ENCODE measurements around the gene GATA6. TPM values are rescaled to one million over a fixed set of nuclear protein-coding genes. Genes with fewer than 3 reads are reported as not detected.

GATA6 gene
- total RNA-seq, 2 donors from 2014 or later = 41.8 to 114 TPM

DNA sequence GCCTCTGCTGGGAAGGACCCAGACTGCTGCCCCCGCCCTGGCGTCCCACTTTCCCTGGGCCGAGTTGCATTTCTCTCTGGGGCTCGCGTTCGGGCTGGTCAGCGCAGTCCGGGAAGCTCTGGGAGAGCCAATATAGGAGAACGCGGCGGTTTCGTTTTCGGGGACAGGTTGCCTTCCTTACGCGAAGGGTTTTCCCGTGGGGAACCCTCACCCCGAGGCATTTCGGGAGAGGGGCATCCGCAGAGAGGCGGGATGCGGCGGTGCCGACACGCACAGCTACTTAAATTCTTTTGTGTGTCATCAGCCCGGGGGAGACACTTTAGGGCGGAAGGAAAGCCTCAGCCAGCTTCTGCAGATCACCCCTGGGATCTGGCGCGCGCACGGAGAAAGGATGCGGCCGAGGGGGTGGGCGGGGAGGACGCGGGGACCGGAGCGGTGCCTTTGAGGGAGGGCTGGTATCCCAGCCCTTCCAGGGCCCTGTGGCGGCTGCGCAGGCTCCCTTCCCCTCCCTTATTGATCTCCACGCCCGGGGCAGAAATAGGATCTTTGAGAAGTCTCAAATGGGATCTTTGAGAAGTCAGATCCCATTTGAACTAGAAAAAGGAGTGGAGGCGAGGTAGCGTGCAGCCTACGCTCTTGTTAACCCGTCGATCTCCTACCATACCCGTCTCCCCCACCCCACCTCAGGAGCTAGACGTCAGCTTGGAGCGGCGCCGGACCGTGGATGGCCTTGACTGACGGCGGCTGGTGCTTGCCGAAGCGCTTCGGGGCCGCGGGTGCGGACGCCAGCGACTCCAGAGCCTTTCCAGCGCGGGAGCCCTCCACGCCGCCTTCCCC lies 1.2 kb downstream of the GATA6 start:
- TF ChIP-seq, protein P1, sequence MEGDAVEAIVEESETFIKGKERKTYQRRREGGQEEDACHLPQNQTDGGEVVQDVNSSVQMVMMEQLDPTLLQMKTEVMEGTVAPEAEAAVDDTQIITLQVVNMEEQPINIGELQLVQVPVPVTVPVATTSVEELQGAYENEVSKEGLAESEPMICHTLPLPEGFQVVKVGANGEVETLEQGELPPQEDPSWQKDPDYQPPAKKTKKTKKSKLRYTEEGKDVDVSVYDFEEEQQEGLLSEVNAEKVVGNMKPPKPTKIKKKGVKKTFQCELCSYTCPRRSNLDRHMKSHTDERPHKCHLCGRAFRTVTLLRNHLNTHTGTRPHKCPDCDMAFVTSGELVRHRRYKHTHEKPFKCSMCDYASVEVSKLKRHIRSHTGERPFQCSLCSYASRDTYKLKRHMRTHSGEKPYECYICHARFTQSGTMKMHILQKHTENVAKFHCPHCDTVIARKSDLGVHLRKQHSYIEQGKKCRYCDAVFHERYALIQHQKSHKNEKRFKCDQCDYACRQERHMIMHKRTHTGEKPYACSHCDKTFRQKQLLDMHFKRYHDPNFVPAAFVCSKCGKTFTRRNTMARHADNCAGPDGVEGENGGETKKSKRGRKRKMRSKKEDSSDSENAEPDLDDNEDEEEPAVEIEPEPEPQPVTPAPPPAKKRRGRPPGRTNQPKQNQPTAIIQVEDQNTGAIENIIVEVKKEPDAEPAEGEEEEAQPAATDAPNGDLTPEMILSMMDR (IDR thresholded peaks at IDR 0.05) = no peak
- TF ChIP-seq POLR2A (IDR thresholded peaks at IDR 0.05) = peak in 1 of 3 donors; percentile 18
- intact Hi-C loops (cut with DNase I) = loop anchor here (10.0 kb wide), 2 partner anchors 176 to 394 kb away; no protein-coding TSS in a partner anchor
- H3K4me1 ChIP-seq = peaks cover 7% of the 10 kb centered on the region
- WGBS, 2 donors = 0% methylated on average over 9 to 64 of the region's 66 CpGs
- H3K36me3 ChIP-seq (replicated peaks in 1 of 2; ENCODE audit: insufficient read depth in 1 of 2, low read depth in 2 of 2) = no peaks in the 10 kb centered on the region
- no peaks in the 10 kb centered on the region for H3K27me3 ChIP-seq
- H3K9me3 ChIP-seq = no peaks in the 10 kb centered on the region
- DNase-seq (peak; percentile 67 to 79 (median 72)), ATAC-seq (no peak)
- H3K4me3 ChIP-seq = peak overlapping the region; percentile 89 to 97
- peak overlapping the region; percentile 95 to 100 (median 98) for H3K27ac ChIP-seq

DNA sequence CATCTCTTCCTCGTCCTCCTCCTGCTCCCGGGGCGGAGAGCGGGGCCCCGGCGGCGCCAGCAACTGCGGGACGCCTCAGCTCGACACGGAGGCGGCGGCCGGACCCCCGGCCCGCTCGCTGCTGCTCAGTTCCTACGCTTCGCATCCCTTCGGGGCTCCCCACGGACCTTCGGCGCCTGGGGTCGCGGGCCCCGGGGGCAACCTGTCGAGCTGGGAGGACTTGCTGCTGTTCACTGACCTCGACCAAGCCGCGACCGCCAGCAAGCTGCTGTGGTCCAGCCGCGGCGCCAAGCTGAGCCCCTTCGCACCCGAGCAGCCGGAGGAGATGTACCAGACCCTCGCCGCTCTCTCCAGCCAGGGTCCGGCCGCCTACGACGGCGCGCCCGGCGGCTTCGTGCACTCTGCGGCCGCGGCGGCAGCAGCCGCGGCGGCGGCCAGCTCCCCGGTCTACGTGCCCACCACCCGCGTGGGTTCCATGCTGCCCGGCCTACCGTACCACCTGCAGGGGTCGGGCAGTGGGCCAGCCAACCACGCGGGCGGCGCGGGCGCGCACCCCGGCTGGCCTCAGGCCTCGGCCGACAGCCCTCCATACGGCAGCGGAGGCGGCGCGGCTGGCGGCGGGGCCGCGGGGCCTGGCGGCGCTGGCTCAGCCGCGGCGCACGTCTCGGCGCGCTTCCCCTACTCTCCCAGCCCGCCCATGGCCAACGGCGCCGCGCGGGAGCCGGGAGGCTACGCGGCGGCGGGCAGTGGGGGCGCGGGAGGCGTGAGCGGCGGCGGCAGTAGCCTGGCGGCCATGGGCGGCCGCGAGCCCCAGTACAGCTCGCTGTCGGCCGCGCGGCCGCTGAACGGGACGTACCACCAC lies 2.1 kb downstream of the GATA6 start:
- peak overlapping the region; percentile 95 to 100 (median 98) for H3K27ac ChIP-seq
- no peaks in the 10 kb centered on the region for H3K9me3 ChIP-seq
- H3K4me3 ChIP-seq = peak overlapping the region; percentile 89 to 97
- DNase-seq (peak in 3 of 4 donors; percentile 39 to 49 (median 42)), ATAC-seq (no peak)
- H3K36me3 ChIP-seq (replicated peaks in 1 of 2; ENCODE audit: insufficient read depth in 1 of 2, low read depth in 2 of 2) = no peaks in the 10 kb centered on the region
- intact Hi-C loops (cut with DNase I) = loop anchor here (10.0 kb wide), 2 partner anchors 177 to 393 kb away; no protein-coding TSS in a partner anchor
- 2% methylated on average over 93 of the region's 120 CpGs; no CpG with 5 or more reads in 1 of the 2 donors for WGBS, 2 donors
- TF ChIP-seq POLR2A (IDR thresholded peaks at IDR 0.05) = no peak
- TF ChIP-seq, protein P1 (IDR thresholded peaks at IDR 0.05) = no peak
- H3K27me3 ChIP-seq = no peaks in the 10 kb centered on the region
- H3K4me1 ChIP-seq = peaks cover 7% of the 10 kb centered on the region

DNA sequence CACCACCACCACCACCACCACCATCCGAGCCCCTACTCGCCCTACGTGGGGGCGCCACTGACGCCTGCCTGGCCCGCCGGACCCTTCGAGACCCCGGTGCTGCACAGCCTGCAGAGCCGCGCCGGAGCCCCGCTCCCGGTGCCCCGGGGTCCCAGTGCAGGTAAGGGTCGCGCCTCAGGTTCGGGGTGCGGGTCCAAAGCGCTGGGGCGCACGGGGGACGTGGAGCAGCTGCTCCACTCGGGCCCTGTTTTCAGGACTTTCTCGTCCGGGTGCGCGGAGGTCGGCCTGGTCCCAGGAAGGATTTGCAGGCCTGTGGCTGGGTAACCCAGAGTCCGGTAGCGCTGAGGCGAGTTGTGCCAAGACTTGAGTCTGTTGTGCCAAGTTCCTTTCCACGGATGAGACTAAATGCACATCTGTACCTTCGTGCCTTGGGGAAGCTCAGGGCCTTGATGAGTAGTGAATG lies 2.8 kb downstream of the GATA6 start:
- no peak for ATAC-seq
- WGBS, 2 donors = 7 to 17% methylated on average over 11 to 32 of the region's 34 CpGs
- Histone ChIP-seq H3K4me3 (peak overlapping the region; percentile 42 to 49), H3K9me3 (no peaks in the 10 kb centered on the region), H3K4me1 (peaks cover 9% of the 10 kb centered on the region), H3K27me3 (no peaks in the 10 kb centered on the region), H3K27ac (peak overlapping the region; percentile 95 to 100 (median 98)), H3K36me3 (replicated peaks in 1 of 2; ENCODE audit: insufficient read depth in 1 of 2, low read depth in 2 of 2) (no peaks in the 10 kb centered on the region)
- intact Hi-C loops (cut with DNase I) = loop anchor here (10.0 kb wide), 2 partner anchors 177 to 393 kb away; no protein-coding TSS in a partner anchor
- no peak for TF ChIP-seq POLR2A (IDR thresholded peaks at IDR 0.05)
- TF ChIP-seq, protein P1 (IDR thresholded peaks at IDR 0.05) = no peak
- DNase-seq = peak; percentile 32 to 50 (median 50)

- H3K4me1 ChIP-seq = peaks cover 14% of the 10 kb centered on the region
- TF ChIP-seq, protein P1 (IDR thresholded peaks at IDR 0.05) = no peak
- peak in 2 of 3 donors; percentile 23 to 29 for TF ChIP-seq POLR2A (IDR thresholded peaks at IDR 0.05)
- ATAC-seq (no peak), DNase-seq (peak; percentile 50 to 70 (median 60))
- intact Hi-C loops (cut with DNase I) = loop anchor here (10.0 kb wide), 2 partner anchors 178 to 392 kb away; no protein-coding TSS in a partner anchor
- H3K27ac ChIP-seq = peak overlapping the region; percentile 95 to 100 (median 98)
- H3K9me3 ChIP-seq = no peaks in the 10 kb centered on the region
- WGBS, 2 donors = 16 to 17% methylated on average over 7 of the region's 7 CpGs
- H3K36me3 ChIP-seq (replicated peaks in 1 of 2; ENCODE audit: insufficient read depth in 1 of 2, low read depth in 2 of 2) = no peaks in the 10 kb centered on the region
- no peaks in the 10 kb centered on the region for H3K27me3 ChIP-seq
- peak overlapping the region; percentile 42 to 49 for H3K4me3 ChIP-seq
Observed at GRCh38 chr18:22172594-22173049, 3.2 kb downstream of the GATA6 start.

Data from body of pancreas (tissue), 4 donors.